ENCODE measurements around the gene E2F8.

The E2F8 gene

GRCh38 chr11:19241260-19242178 lies 774 bp upstream of the E2F8 start:
- TF ChIP-seq TAF1 (IDR thresholded peaks at IDR 0.05; ENCODE audit: borderline replicate concordance, insufficient read depth, low read length) (no peak), SIN3A (IDR thresholded peaks at IDR 0.05; ENCODE audit: borderline replicate concordance, insufficient read depth, low read length) (no peak), POLR2AphosphoS5 (IDR thresholded peaks at IDR 0.05; ENCODE audit: low read depth, low read length) (no peak), FOXP2 (optimal IDR thresholded peaks at IDR 0.05; ENCODE audit: borderline replicate concordance, extremely low read depth, extremely low read length, insufficient read depth) (no peak)

GRCh38 chr11:19239039-19239438 lies 1.7 kb downstream of the E2F8 start:
- no peak for TF ChIP-seq SIN3A (IDR thresholded peaks at IDR 0.05; ENCODE audit: borderline replicate concordance, insufficient read depth, low read length)
- TF ChIP-seq FOXP2 (optimal IDR thresholded peaks at IDR 0.05; ENCODE audit: borderline replicate concordance, extremely low read depth, extremely low read length, insufficient read depth) = no peak
- no peak for TF ChIP-seq POLR2AphosphoS5 (IDR thresholded peaks at IDR 0.05; ENCODE audit: low read depth, low read length)
- no peak for TF ChIP-seq REST (IDR thresholded peaks at IDR 0.05; ENCODE audit: insufficient read depth in 1 of 2, low read depth in 2 of 2, low read length in 2 of 2)
- no peak for TF ChIP-seq TAF1 (IDR thresholded peaks at IDR 0.05; ENCODE audit: borderline replicate concordance, insufficient read depth, low read length)

GRCh38 chr11:19237813-19238212 lies 2.9 kb downstream of the E2F8 start:
- no peak for TF ChIP-seq POLR2AphosphoS5 (IDR thresholded peaks at IDR 0.05; ENCODE audit: low read depth, low read length)
- no peak for TF ChIP-seq SIN3A (IDR thresholded peaks at IDR 0.05; ENCODE audit: borderline replicate concordance, insufficient read depth, low read length)
- no peak for TF ChIP-seq REST (IDR thresholded peaks at IDR 0.05; ENCODE audit: insufficient read depth in 1 of 2, low read depth in 2 of 2, low read length in 2 of 2)
- TF ChIP-seq TAF1 (IDR thresholded peaks at IDR 0.05; ENCODE audit: borderline replicate concordance, insufficient read depth, low read length) = no peak
- no peak for TF ChIP-seq FOXP2 (optimal IDR thresholded peaks at IDR 0.05; ENCODE audit: borderline replicate concordance, extremely low read depth, extremely low read length, insufficient read depth)

GRCh38 chr11:19237381-19237780 lies 3.4 kb downstream of the E2F8 start:
- TF ChIP-seq SIN3A (IDR thresholded peaks at IDR 0.05; ENCODE audit: borderline replicate concordance, insufficient read depth, low read length) (no peak), TAF1 (IDR thresholded peaks at IDR 0.05; ENCODE audit: borderline replicate concordance, insufficient read depth, low read length) (no peak), REST (IDR thresholded peaks at IDR 0.05; ENCODE audit: insufficient read depth in 1 of 2, low read depth in 2 of 2, low read length in 2 of 2) (no peak), FOXP2 (optimal IDR thresholded peaks at IDR 0.05; ENCODE audit: borderline replicate concordance, extremely low read depth, extremely low read length, insufficient read depth) (no peak), POLR2AphosphoS5 (IDR thresholded peaks at IDR 0.05; ENCODE audit: low read depth, low read length) (no peak)

GRCh38 chr11:19234231-19234817 lies 6.4 kb downstream of the E2F8 start:
- TF ChIP-seq SIN3A (IDR thresholded peaks at IDR 0.05; ENCODE audit: borderline replicate concordance, insufficient read depth, low read length) (no peak), REST (IDR thresholded peaks at IDR 0.05; ENCODE audit: insufficient read depth in 1 of 2, low read depth in 2 of 2, low read length in 2 of 2) (no peak), POLR2AphosphoS5 (IDR thresholded peaks at IDR 0.05; ENCODE audit: low read depth, low read length) (no peak), FOXP2 (optimal IDR thresholded peaks at IDR 0.05; ENCODE audit: borderline replicate concordance, extremely low read depth, extremely low read length, insufficient read depth) (no peak), TAF1 (IDR thresholded peaks at IDR 0.05; ENCODE audit: borderline replicate concordance, insufficient read depth, low read length) (no peak)

Data from PFSK-1 (cell line).